Sigmoid colon (tissue), 4 donors: Measurements from ENCODE around the gene SCRN1.

ENCODE experiments used
- CTCF ChIP-seq, 4 experiments: fragments of 450-650 bp in 3 of 4; fragments of 200-600 bp in 1 of 4; IDR thresholded peaks; one replicate each; pipeline ENCODE4 v1.5.1; 2016 to 2019; ENCODE audit warnings: antibody characterized with exemption in 4 of 4, mild to moderate bottlenecking in 3 of 4, moderate library complexity in 2 of 4
- EP300 ChIP-seq, 4 donors: sonication (generic); formaldehyde crosslinking; IDR thresholded peaks; one replicate each; pipeline ENCODE4 v1.6.1; 2017; ENCODE audit warnings: antibody characterized with exemption in 4 of 4
- POLR2A ChIP-seq, 2 donors: fragments of 450-650 bp; IDR thresholded peaks; one replicate each; pipeline ENCODE4 v1.6.1; 2016; ENCODE audit warnings: antibody characterized with exemption in 2 of 2, mild to moderate bottlenecking in 2 of 2, moderate library complexity in 2 of 2
- POLR2AphosphoS5 ChIP-seq, 4 donors: sonication (generic); formaldehyde crosslinking; IDR thresholded peaks; one replicate each; pipeline ENCODE4 v1.6.1; 2017; ENCODE audit warnings: antibody characterized with exemption in 4 of 4

DNA sequence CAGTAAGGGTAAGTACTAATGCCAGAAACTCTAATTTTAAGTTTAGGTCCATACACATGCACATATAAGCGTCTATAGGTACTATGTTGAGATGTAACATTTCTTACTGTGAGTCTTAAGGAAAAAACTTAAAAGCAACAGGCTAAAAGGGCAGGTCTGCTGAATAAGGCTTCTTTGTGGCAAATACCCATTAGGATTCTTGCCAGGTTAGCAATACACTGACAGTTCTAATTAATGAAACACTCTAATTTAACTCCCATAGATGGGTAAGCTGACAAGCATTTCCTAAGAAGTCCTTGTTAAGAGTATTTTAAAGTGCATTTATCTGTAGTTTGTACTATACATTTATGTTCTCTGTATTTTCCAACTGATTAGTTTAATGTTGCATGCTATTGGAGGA is 14.0 kb downstream of the SCRN1 start:
- TF ChIP-seq CTCF (IDR thresholded peaks at IDR 0.05): no peak
- TF ChIP-seq POLR2AphosphoS5 (IDR thresholded peaks at IDR 0.05): no peak
- no peak for TF ChIP-seq POLR2A (IDR thresholded peaks at IDR 0.05)
- TF ChIP-seq EP300 (IDR thresholded peaks at IDR 0.05): no peak
